HCT116 (cell line): Measurements from ENCODE around the gene FREY1.

Source experiments
- POLR2A ChIP-seq: IDR thresholded peaks from 2 replicates; pipeline ENCODE4 v1.7.0; 2011; ENCODE audit warnings: borderline replicate concordance; ENCODE audit not compliant: insufficient read depth, insufficient read length; ENCODE audit errors: extremely low read depth
- POLR2AphosphoS5 ChIP-seq: IDR thresholded peaks from 2 replicates; pipeline ENCODE4 v1.6.1; 2011; ENCODE audit warnings: mild to moderate bottlenecking, low read depth, low read length, moderate library complexity
- RAD21 ChIP-seq: IDR thresholded peaks from 2 replicates; pipeline ENCODE4 v1.6.1; 2012; ENCODE audit warnings: low read depth, mild to moderate bottlenecking
- REST ChIP-seq: IDR thresholded peaks from 2 replicates; pipeline ENCODE4 v1.6.1; 2012; ENCODE audit warnings: low read depth
- SP1 ChIP-seq: IDR thresholded peaks from 2 replicates; pipeline ENCODE4 v1.6.1; 2012; ENCODE audit warnings: low read depth
- ZNF274 ChIP-seq: fragments of 200-500 bp; sonication (Bioruptor generic); IDR thresholded peaks from 2 replicates; pipeline ENCODE4 v1.6.1; 2014; ENCODE audit warnings: mild to moderate bottlenecking, low read depth, low read length, inconsistent platforms
- TF ChIP-seq, protein P1 (sequence below), 3 experiments: fragments of 200-600 bp in 1 of 3; sonication (generic) in 1 of 3; IDR thresholded peaks in 2 of 3; conservative IDR thresholded peaks in 1 of 3; 2 replicates each; pipeline ENCODE4 v1.5.1; 2012 to 2017; ENCODE audit warnings: low read depth in 2 of 3, low read length in 2 of 3, antibody characterized with exemption in 1 of 3, borderline replicate concordance in 1 of 3, control low read depth in 1 of 3, mild to moderate bottlenecking in 1 of 3, mixed read lengths in 1 of 3, mixed run types in 1 of 3, moderate library complexity in 1 of 3; ENCODE audit not compliant: insufficient read depth in 1 of 3

DNA sequence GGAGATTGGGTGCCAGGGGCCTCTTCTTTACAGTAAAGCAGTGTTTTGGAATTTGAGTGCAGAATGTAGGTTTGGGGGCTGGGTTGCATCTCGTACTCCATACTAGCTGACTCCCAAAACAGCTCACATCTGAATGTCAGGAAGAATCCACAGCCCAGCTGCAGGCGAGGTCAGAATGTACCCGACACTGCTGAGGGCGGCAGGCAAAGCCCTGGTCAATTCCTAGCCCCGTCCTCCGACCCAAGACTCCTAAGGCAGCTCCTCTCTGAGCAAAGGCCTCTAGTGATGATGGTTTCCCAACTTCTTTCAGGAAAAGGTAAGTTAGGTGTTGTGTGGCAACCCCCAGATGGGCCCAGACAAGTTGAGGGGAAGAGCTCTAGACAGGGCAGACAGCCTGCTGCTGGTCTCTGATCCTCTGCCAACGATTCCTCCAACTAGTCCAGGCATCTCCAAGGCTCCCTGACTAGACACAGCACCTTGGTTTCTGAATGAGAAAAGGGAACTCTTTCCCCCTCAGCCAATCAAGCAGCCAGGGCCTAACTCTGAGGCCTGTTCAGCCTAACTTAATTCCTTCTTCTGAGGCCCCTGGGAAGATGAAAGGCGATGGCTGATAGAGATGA lies 24.0 kb upstream of the FREY1 start:
- TF ChIP-seq, protein P1, sequence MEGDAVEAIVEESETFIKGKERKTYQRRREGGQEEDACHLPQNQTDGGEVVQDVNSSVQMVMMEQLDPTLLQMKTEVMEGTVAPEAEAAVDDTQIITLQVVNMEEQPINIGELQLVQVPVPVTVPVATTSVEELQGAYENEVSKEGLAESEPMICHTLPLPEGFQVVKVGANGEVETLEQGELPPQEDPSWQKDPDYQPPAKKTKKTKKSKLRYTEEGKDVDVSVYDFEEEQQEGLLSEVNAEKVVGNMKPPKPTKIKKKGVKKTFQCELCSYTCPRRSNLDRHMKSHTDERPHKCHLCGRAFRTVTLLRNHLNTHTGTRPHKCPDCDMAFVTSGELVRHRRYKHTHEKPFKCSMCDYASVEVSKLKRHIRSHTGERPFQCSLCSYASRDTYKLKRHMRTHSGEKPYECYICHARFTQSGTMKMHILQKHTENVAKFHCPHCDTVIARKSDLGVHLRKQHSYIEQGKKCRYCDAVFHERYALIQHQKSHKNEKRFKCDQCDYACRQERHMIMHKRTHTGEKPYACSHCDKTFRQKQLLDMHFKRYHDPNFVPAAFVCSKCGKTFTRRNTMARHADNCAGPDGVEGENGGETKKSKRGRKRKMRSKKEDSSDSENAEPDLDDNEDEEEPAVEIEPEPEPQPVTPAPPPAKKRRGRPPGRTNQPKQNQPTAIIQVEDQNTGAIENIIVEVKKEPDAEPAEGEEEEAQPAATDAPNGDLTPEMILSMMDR (IDR thresholded peaks at IDR 0.05 in 2 of 3, conservative IDR thresholded peaks at IDR 0.05 in 1 of 3; ENCODE audit: borderline replicate concordance in 1 of 3, insufficient read depth in 1 of 3, low read depth in 2 of 3, low read length in 2 of 3): no peak
- TF ChIP-seq RAD21: no peak
- no peak for TF ChIP-seq ZNF274
- no peak for TF ChIP-seq POLR2A
- no peak for TF ChIP-seq SP1
- no peak for TF ChIP-seq REST
- no peak for TF ChIP-seq POLR2AphosphoS5
